K562 (cell line): ENCODE results near the gene ANKRD45. TPM values are rescaled to one million over a fixed set of nuclear protein-coding genes. Genes with fewer than 3 reads are reported as not detected.

Experiments
- CTBP1 ChIP-seq: fragments of 450-650 bp; IDR thresholded peaks from 2 replicates; pipeline ENCODE4 v1.6.1; 2016; ENCODE audit warnings: borderline replicate concordance
- E2F6 ChIP-seq, 2 experiments: IDR thresholded peaks; 2 replicates each; pipeline ENCODE4 v1.6.1; 2011; ENCODE audit warnings: borderline replicate concordance in 1 of 2, control low read depth in 1 of 2, low read depth in 1 of 2, low read length in 1 of 2, mild to moderate bottlenecking in 1 of 2, mixed read lengths in 1 of 2, moderate library complexity in 1 of 2; ENCODE audit not compliant: insufficient read depth in 1 of 2, insufficient read length in 1 of 2, poor library complexity in 1 of 2, severe bottlenecking in 1 of 2; ENCODE audit errors: extremely low read depth in 1 of 2
- FOXM1 ChIP-seq, 2 experiments: fragments of 450-650 bp in 1 of 2; sonication (generic) in 1 of 2; formaldehyde crosslinking in 1 of 2; IDR thresholded peaks; 2 replicates each; pipeline versions ENCODE4 v1.6.1 to v1.9.0; 2017 to 2022; ENCODE audit warnings: low read depth in 2 of 2, mild to moderate bottlenecking in 2 of 2, missing genetic modification reagents in 1 of 2, moderate library complexity in 1 of 2
- FOXP1 ChIP-seq: sonication (generic); formaldehyde crosslinking; IDR thresholded peaks from 2 replicates; pipeline ENCODE4 v1.8.0; 2022; ENCODE audit warnings: mild to moderate bottlenecking, missing genetic modification reagents
- HNRNPK ChIP-seq: fragments of 200-400 bp; formaldehyde crosslinking; IDR thresholded peaks from one replicate; pipeline ENCODE4 v1.6.1; 2018; ENCODE audit warnings: mild to moderate bottlenecking, low read depth, low read length; ENCODE audit not compliant: poor library complexity, severe bottlenecking
- HNRNPL ChIP-seq: fragments of 200-400 bp; formaldehyde crosslinking; IDR thresholded peaks from 2 replicates; pipeline ENCODE4 v1.6.1; 2017; ENCODE audit warnings: low read depth, mild to moderate bottlenecking, low read length
- NFIX ChIP-seq: fragments of 250-450 bp; sonication (Bioruptor Pico); IDR thresholded peaks from 2 replicates; pipeline ENCODE4 v1.4.0; 2020; ENCODE audit warnings: low read depth, mild to moderate bottlenecking, moderate library complexity
- POLR2H ChIP-seq: IDR thresholded peaks from 2 replicates; pipeline ENCODE4 v1.6.1; 2016; ENCODE audit warnings: missing genetic modification characterization, low read depth, mild to moderate bottlenecking, control low read depth, missing compliant biosample characterization, moderate library complexity
- PRPF4 ChIP-seq: fragments of 200-400 bp; formaldehyde crosslinking; IDR thresholded peaks from one replicate; pipeline ENCODE4 v1.6.1; 2017; ENCODE audit warnings: low read length, low read depth, mild to moderate bottlenecking; ENCODE audit not compliant: insufficient read depth, poor library complexity, severe bottlenecking
- SMARCB1 ChIP-seq: IDR thresholded peaks from 2 replicates; pipeline ENCODE4 v1.6.1; 2011; ENCODE audit warnings: improper control_type of control experiment, low read depth; ENCODE audit not compliant: insufficient read length
- USF2 ChIP-seq: sonication (generic); formaldehyde crosslinking; IDR thresholded peaks from 2 replicates; pipeline ENCODE4 v1.5.0; 2020; ENCODE audit warnings: missing genetic modification reagents
- ZBTB17 ChIP-seq: fragments of 450-650 bp; formaldehyde crosslinking; IDR thresholded peaks from 2 replicates; pipeline ENCODE4 v1.4.0; 2020; ENCODE audit warnings: mild to moderate bottlenecking
- ZKSCAN1 ChIP-seq: fragments of 150-350 bp; IDR thresholded peaks from 2 replicates; pipeline ENCODE4 v1.6.1; 2016; ENCODE audit warnings: low read depth, low read length
- ZNF431 ChIP-seq: sonication (generic); formaldehyde crosslinking; IDR thresholded peaks from 2 replicates; pipeline ENCODE4 v1.8.0; 2022; ENCODE audit warnings: mild to moderate bottlenecking, missing genetic modification reagents
- ZNF644 ChIP-seq: fragments of 200-800 bp; sonication (Bioruptor generic); IDR thresholded peaks from 2 replicates; pipeline ENCODE4 v1.6.1; 2016; ENCODE audit warnings: low read depth, missing genetic modification characterization, missing compliant biosample characterization
- ZNF76 ChIP-seq: fragments of 250-450 bp; sonication (Bioruptor Pico); IDR thresholded peaks from 2 replicates; pipeline ENCODE4 v1.4.0; 2020; ENCODE audit warnings: mild to moderate bottlenecking, moderate library complexity, borderline replicate concordance
- polyA plus RNA-seq, 8 experiments: library from polyadenylated mRNA; depleted of rRNA in 4 of 8; stranded (reverse) in 5 of 8; unstranded in 3 of 8; fragments of >200 nt; fragmentation: Nextera tagmentation in 2 of 8; fragmentation: Illumina TruSeq in 1 of 8; extraction: Ambion mirVana in 2 of 8; extraction: Trizol in 1 of 8; gene quantifications; 2 replicates each; pipeline versions ENCODE4 v1.2.1 to v1.2.3, GENCODE V29; 2011 to 2014; ENCODE audit warnings: inconsistent platforms in 1 of 8, missing spikeins in 1 of 8
- total RNA-seq, 7 experiments: library from RNA; depleted of rRNA in 6 of 7; stranded (reverse); fragments of >200 nt in 6 of 7; fragmentation: Illumina TruSeq in 2 of 7; extraction: Trizol in 2 of 7; gene quantifications; 2 replicates each; pipeline versions ENCODE4 v1.2.1 to v1.2.3, GENCODE V29; 2011 to 2021; ENCODE audit warnings: low replicate concordance in 1 of 7
- TF ChIP-seq, protein P1 (sequence below): IDR thresholded peaks from 2 replicates; pipeline ENCODE4 v1.6.1; 2011; ENCODE audit not compliant: insufficient read length; ENCODE audit errors: extremely low read depth
- TF ChIP-seq, protein P2 (sequence below): sonication (generic); formaldehyde crosslinking; IDR thresholded peaks from 2 replicates; pipeline ENCODE4 v1.9.0; 2022; ENCODE audit warnings: mild to moderate bottlenecking, missing genetic modification reagents
- TF ChIP-seq, protein P3 (sequence below): sonication (generic); formaldehyde crosslinking; IDR thresholded peaks from 2 replicates; pipeline ENCODE4 v1.8.0; 2022; ENCODE audit warnings: mild to moderate bottlenecking, missing genetic modification reagents
- TF ChIP-seq, protein P4 (sequence below), 2 experiments: fragments of 450-650 bp; conservative IDR thresholded peaks; 2 replicates each; pipeline ENCODE4 v1.6.1; 2017; ENCODE audit warnings: mild to moderate bottlenecking in 2 of 2, moderate library complexity in 2 of 2

Gene ANKRD45
- total and polyA plus RNA-seq, 9 of the 15 experiments (the other 6 are each of a cell fraction or from before 2014, with no cell fraction given): 0.10 to 0.30 (median 0.11) TPM; not detected in 2

- TF ChIP-seq FOXM1 (IDR thresholded peaks at IDR 0.05; ENCODE audit: low read depth) (peak; percentile 67; the same call in 1 of the 2 replicates), FOXM1 (CRISPR knock-in tag; IDR thresholded peaks at IDR 0.05; ENCODE audit: low read depth) (0 out of 2 replicates have a peak, but pooled peaks have one; percentile 28), HNRNPL (peak; percentile 55; the same call in 1 of the 2 replicates), SMARCB1 (no peak), NFIX (CRISPR knock-in tag) (0 out of 2 replicates have a peak, but pooled peaks have one; percentile 17), ZNF644 (tag) (peak; percentile 68; the same call in 1 of the 2 replicates), ZNF431 (CRISPR knock-in tag) (no peak; the same call in 1 of the 2 replicates), ZNF76 (CRISPR knock-in tag) (no peak), POLR2H (peak; percentile 90), ZKSCAN1 (peak; percentile 79; the same call in 1 of the 2 replicates), ZBTB17 (CRISPR knock-in tag) (peak; percentile 61; the same call in 1 of the 2 replicates), E2F6 (IDR thresholded peaks at IDR 0.05; ENCODE audit: borderline replicate concordance in 1 of 2, extremely low read depth in 1 of 2, insufficient read depth in 1 of 2, insufficient read length in 1 of 2, low read depth in 1 of 2, low read length in 1 of 2, poor library complexity in 1 of 2, severe bottlenecking in 1 of 2) (peak; percentile 46 to 57), PRPF4 (no peak), FOXP1 (CRISPR knock-in tag) (no peak), USF2 (no peak), CTBP1 (peak; percentile 89), HNRNPK (no peak)
- TF ChIP-seq, protein P1, sequence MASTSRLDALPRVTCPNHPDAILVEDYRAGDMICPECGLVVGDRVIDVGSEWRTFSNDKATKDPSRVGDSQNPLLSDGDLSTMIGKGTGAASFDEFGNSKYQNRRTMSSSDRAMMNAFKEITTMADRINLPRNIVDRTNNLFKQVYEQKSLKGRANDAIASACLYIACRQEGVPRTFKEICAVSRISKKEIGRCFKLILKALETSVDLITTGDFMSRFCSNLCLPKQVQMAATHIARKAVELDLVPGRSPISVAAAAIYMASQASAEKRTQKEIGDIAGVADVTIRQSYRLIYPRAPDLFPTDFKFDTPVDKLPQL: no peak
- TF ChIP-seq, protein P2, sequence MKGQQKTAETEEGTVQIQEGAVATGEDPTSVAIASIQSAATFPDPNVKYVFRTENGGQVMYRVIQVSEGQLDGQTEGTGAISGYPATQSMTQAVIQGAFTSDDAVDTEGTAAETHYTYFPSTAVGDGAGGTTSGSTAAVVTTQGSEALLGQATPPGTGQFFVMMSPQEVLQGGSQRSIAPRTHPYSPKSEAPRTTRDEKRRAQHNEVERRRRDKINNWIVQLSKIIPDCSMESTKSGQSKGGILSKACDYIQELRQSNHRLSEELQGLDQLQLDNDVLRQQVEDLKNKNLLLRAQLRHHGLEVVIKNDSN (CRISPR knock-in tag): no peak
- TF ChIP-seq, protein P3, sequence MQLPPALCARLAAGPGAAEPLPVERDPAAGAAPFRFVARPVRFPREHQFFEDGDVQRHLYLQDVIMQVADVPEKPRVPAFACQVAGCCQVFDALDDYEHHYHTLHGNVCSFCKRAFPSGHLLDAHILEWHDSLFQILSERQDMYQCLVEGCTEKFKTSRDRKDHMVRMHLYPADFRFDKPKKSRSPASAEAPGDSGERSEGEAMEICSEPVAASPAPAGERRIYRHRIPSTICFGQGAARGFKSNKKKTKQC (CRISPR knock-in tag): no peak; the same call in 1 of the 2 replicates
- TF ChIP-seq, protein P4, sequence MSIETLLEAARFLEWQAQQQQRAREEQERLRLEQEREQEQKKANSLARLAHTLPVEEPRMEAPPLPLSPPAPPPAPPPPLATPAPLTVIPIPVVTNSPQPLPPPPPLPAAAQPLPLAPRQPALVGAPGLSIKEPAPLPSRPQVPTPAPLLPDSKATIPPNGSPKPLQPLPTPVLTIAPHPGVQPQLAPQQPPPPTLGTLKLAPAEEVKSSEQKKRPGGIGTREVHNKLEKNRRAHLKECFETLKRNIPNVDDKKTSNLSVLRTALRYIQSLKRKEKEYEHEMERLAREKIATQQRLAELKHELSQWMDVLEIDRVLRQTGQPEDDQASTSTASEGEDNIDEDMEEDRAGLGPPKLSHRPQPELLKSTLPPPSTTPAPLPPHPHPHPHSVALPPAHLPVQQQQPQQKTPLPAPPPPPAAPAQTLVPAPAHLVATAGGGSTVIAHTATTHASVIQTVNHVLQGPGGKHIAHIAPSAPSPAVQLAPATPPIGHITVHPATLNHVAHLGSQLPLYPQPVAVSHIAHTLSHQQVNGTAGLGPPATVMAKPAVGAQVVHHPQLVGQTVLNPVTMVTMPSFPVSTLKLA (conservative IDR thresholded peaks at IDR 0.05): peak; percentile 68 to 89
Measured at GRCh38 chr1:173714759-173715537, 45.3 kb upstream of the ANKRD45 start, which contains the start of gene KLHL20 (continued).
